GM12892 (cell line): Measurements from ENCODE around the gene PLAGL2.

ENCODE experiments used
- DNase-seq: peaks from one replicate; pipeline ENCODE4 v3.0.0; 2011; ENCODE audit not compliant: insufficient read length
- FAIRE-seq: peaks from 2 replicates; lab custom pipeline; 2011; peaks lifted over from hg19 to GRCh38; lab: Jason Lieb, UNC
- POLR2A ChIP-seq: IDR thresholded peaks from 2 replicates; pipeline ENCODE4 v1.6.1; 2011; ENCODE audit warnings: low read depth, low read length, control low read depth
- POLR2AphosphoS5 ChIP-seq: IDR thresholded peaks from 2 replicates; pipeline ENCODE4 v1.6.1; 2011; ENCODE audit warnings: low read depth, low read length, control low read depth
- TAF1 ChIP-seq: IDR thresholded peaks from 2 replicates; pipeline ENCODE4 v1.6.1; 2011; ENCODE audit warnings: low read depth, mild to moderate bottlenecking, control low read depth, low read length, borderline replicate concordance

Gene PLAGL2

DNA sequence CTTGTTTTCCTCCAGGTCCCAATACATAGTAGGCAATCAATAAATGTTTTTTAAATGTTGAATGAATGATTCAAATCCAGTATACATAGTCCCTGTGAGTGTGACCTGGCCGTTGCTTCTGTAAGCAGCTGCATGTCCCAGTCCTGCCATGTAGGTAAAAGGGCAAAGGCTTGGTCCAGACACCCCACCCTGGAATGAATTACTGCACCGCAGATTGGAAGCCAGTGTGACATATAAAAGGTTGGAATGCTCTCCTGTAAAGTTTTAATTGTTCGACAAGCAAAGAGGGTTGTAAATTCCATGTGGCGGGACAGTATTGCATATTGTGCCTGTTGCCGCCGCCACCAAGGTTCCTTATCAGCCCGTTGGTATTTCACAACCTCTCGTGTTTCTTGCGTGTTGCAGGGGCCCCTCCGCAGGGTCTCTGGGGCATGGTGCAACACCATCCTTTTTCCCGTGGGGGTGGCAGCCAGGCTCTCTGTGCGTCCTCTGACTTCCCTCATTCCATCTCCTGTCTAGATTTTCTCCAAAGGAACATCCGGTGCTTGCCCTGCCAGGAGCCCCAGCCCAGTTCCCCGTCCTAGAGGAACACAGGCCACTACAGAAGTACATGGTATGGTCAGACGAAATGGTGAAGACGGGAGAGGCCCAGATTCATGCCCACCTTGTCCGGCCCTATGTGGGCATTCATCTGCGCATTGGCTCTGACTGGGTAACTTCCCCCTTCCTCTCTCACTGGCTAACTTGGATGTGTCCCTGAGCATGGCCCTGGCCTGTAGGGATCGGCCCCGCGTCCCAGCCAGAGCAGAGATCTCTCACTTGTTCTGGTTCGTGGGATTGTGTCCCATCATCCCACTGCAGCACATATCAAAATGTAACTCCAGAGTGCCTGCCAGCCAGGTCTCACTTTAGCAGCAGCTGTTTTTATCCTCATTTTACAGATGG lies 20.5 kb upstream of the PLAGL2 start:
- TF ChIP-seq POLR2AphosphoS5 (no peak), POLR2A (no peak), TAF1 (no peak)
- no peak for DNase-seq
- no peak for FAIRE-seq

DNA sequence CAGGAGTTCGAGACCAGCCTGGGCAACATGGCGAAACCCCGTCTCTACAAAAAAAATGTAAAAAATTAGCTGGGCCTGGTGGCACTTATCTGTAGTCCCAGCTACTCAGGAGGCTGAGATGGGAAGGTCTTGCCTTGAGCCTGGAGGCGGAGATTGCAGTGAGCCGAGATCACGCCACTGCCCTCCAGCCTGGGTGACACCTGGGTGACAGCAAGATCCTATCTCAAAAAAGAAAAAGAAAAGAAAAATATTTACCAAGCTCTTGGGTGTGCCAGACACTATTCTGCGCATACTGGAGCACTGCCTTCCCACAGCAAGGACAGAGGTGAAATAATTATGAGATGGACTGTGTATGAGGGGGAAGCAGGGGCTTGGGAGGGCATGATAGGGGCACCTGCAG lies 19.8 kb upstream of the PLAGL2 start:
- no peak for TF ChIP-seq POLR2A
- no peak for TF ChIP-seq TAF1
- TF ChIP-seq POLR2AphosphoS5, result no peak
- FAIRE-seq, result no peak
- DNase-seq, result no peak

DNA sequence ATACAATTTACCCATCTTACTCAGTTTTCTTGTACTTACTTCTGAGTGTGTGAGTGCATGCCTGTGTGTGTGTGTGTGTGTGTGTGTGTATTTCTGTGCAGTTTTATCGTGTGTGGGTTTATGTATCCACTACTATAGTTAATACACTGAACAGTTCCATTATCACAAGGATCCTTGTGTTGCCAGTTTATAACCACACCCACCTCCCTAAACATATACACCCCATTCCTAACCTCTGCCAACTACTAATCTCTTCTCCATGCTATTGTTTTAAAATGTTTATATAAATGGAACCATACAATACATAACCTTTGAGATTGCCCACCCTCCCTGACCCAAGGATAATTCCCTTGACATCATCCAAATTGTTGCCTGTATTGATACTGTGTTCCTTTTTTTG lies 18.8 kb upstream of the PLAGL2 start:
- DNase-seq, result no peak
- TF ChIP-seq TAF1, result no peak
- FAIRE-seq, result no peak

DNA sequence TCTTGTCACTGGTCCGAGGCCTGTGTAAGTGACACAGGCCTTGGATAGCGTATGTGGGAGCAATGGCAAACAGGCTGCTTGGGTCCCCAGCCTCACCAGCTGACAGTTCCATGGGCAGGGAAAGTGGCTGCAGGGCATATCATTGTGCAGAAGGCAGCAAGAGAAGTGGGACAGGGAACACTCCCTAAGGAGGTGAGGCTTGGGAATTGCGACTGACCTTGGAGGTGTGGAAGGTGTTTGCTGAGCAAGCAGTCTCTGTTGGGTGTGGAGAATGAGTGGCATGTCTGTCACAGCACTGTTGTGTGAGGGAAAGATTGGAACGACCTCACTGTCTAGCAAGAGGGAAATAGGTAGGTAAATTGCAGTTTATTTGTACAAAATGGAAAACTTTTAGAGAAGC lies 16.9 kb upstream of the PLAGL2 start:
- TF ChIP-seq TAF1 (no peak), POLR2A (no peak), POLR2AphosphoS5 (no peak)
- FAIRE-seq (no peak), DNase-seq (no peak)

DNA sequence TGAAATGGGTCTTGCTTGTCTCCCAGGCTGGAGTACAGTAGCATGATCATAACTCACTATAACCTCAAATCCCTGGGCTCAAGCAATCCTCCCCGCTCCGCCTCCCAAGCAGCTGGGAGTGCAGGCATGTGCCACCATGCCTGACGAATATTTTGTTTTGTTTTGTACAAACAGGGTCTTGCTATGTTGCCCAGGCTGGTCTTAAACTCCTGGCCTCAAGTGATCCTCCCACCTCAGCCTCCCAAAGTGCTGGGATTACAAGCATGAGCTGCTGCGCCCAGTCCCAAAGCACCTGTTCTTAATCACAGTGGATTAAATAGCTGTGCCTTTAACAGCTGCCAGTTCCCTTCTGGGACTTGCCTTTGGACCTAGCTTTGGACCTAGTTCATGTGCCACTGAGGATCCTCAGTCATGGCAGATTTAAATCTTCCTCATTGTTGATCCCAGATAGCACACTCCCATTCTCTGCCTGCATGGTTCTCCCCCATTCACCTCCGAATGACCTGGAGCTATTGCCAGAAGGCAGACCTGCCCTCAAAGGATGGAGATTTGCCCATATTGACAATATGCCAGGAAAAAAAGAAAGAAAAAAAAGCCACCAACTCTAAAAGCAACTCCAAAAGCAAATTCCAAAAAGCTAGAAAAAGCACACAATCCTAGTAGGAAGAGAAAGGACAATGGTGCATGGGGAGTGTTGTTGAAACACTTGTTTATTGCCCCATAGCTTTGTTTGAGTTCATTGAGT lies 10.8 kb upstream of the PLAGL2 start:
- FAIRE-seq (no peak), DNase-seq (no peak)
- TF ChIP-seq POLR2A (no peak), POLR2AphosphoS5 (no peak), TAF1 (no peak)

DNA sequence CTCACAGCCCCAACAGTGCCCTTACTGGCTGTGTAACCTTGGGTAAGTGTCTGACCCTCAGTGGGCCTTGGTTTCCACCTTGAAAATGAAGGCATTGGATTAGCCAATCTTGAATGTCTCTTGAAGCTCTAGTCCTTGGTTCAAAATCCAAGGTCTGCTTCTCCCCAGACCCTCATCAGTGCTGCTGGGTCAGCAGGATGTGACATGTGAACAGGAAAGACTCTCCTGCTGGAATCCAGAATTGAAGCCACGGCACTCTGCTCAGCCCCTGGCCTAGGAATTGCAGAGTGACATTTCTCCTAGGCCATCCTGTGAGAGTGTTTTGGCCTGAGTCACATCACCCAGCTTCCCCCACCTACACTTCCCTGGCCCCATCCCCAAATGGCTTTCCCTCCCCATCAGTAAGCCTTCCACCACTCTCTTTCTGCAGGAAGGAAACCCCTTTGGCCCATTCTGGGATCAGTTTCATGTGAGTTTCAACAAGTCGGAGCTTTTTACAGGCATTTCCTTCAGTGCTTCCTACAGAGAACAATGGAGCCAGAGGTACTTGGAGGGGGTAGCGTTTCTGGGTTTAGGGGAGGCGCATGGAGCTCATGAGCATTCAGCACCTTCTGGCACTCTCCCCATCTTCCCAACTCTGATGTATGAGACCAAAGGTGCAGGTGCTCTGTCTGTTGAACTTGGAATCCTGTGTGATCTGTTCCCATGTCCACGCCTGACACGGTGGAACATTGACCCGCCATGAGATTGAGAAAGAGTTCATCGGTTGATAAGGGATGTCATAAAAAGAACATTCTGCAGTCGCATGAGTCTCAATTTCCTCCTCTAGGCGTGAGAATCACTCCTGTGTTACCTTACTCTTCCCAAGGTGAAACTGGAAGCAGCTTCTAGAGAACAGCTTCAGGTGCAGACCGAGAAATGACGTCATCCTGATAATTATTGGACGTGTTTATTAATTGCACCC lies 8.9 kb upstream of the PLAGL2 start:
- no peak for TF ChIP-seq POLR2AphosphoS5
- TF ChIP-seq TAF1, result no peak
- TF ChIP-seq POLR2A, result no peak
- no peak for DNase-seq
- FAIRE-seq, result no peak

DNA sequence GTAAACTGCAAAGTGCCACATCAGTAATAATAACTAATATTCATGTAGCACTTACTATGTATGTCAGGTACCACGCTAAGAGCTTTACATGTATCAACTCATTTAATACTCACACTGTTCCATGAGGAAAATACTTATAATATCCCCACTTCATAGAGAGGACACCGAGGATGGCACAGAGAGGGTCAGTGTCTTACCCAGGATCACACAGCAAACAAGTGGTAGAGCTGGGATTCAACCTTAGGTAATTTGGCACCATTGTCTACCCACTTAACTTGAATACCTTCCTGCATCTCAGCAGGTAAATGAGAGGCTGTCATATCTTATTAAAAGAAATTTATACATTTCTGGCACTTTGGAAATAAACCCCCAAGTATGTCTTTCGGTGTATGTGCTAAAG lies 8.2 kb upstream of the PLAGL2 start:
- DNase-seq (no peak), FAIRE-seq (no peak)
- TF ChIP-seq POLR2AphosphoS5, result no peak
- no peak for TF ChIP-seq TAF1
- no peak for TF ChIP-seq POLR2A

DNA sequence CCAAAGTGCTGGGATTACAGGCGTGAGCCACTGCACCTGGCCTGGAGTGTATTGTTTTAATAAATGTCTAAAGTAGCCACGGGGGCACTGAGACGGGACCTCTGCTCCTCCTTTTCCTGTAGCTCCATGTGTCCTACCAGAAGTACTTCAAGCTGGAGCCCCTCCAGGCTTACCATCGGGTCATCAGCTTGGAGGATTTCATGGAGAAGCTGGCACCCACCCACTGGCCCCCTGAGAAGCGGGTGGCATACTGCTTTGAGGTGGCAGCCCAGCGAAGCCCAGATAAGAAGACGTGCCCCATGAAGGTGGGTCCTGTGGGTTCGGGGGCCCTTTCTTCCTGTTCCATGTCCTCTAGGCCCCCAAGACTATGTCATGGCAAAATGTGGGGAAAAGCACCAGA lies 7.6 kb upstream of the PLAGL2 start:
- FAIRE-seq (no peak), DNase-seq (no peak)
- no peak for TF ChIP-seq POLR2AphosphoS5
- no peak for TF ChIP-seq POLR2A
- TF ChIP-seq TAF1, result no peak

DNA sequence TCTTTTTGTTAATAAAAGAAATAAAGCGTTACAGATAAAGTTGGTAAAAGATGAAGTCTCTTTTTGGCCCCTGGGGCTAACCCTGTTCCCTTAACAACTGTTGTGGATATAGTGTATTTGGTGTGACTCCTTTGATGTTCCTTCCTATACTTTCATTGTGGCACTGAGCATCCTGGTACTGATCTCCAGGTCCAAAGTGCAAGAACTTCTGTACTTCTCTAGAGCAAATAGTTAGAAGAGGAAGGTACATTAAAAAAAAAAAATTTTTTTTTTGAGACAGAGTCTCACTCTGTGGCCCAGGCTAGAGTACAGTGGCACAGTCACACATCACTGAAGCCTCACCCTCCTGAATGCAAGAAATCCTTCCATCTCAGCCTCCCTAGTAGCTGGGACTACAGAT lies 6.3 kb upstream of the PLAGL2 start:
- FAIRE-seq, result no peak
- TF ChIP-seq POLR2A (no peak), POLR2AphosphoS5 (no peak), TAF1 (no peak)

DNA sequence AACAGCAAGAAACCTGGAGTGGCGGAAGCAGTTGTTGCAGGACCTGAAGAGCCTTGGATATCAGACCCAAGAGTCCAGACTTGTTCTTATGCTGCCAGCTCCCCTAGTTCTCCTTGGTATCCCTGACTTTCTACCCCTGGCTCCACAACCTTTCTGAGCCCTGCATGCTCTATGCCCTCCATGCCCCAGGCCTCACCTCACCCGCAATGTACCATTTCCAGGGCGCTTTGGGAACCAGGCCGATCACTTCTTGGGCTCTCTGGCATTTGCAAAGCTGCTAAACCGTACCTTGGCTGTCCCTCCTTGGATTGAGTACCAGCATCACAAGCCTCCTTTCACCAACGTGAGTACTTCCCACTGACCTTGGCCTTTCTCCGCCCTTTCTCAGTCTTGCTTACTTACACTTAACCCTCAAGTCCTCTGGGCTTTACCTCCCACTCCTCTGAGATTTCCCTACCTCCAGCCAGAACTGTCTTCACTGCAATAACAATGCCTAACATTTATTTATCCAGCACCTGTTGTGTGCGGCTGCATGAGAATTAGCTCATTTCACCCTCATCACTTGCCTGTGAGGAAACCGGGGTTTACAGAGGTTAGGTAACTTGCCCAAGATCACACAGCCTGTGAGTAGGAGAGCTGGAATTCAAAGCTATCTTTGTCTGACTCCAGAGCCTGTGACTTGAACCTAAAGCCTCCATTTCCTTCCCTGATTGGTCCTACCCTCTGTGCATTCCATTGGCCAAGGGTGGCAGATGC lies 2.5 kb upstream of the PLAGL2 start:
- DNase-seq (no peak), FAIRE-seq (no peak)
- TF ChIP-seq TAF1 (no peak), POLR2AphosphoS5 (no peak), POLR2A (no peak)

More for the DNA sequence above, 6.3 kb upstream of the PLAGL2 start:
- DNase-seq, result no peak
